Kidney (tissue), 14 donors: ENCODE results near the gene FAM107B. TPM values are rescaled to one million over a fixed set of nuclear protein-coding genes. Genes with fewer than 3 reads are reported as not detected.

Experiments used
- DNase-seq, 5 donors: peaks; one replicate each; pipeline ENCODE4 v3.0.0-alpha.2; 2013 to 2020
- FAIRE-seq: peaks from 2 replicates; lab custom pipeline; 2012; peaks lifted over from hg19 to GRCh38; lab: Jason Lieb, UNC
- H3K27ac ChIP-seq, 2 donors: one replicate each; pipeline ENCODE4 v1.7.0; 2013; ENCODE audit warnings: low read depth in 2 of 2, low read length in 2 of 2, inconsistent platforms in 1 of 2
- H3K27me3 ChIP-seq: one replicate; pipeline ENCODE4 v1.7.1; 2013; ENCODE audit warnings: low read length, inconsistent platforms; ENCODE audit not compliant: control insufficient read depth, insufficient read depth
- H3K36me3 ChIP-seq, 3 donors: one replicate each; pipeline versions ENCODE4 v1.7.0 to v1.7.1; 2013; ENCODE audit warnings: low read length in 3 of 3, control low read depth in 1 of 3, inconsistent platforms in 1 of 3; ENCODE audit not compliant: insufficient read depth in 3 of 3, control insufficient read depth in 2 of 3
- H3K4me1 ChIP-seq, 3 donors: one replicate each; pipeline versions ENCODE4 v1.7.0 to v1.7.1; 2013; ENCODE audit warnings: low read length in 3 of 3, inconsistent platforms in 1 of 3, low read depth in 1 of 3; ENCODE audit not compliant: control insufficient read depth in 2 of 3, insufficient read depth in 2 of 3
- H3K4me3 ChIP-seq, 3 donors: one replicate each; pipeline versions ENCODE4 v1.7.0 to v1.8.1; 2013; ENCODE audit warnings: low read length in 3 of 3, control low read depth in 1 of 3, inconsistent platforms in 1 of 3
- H3K9ac ChIP-seq, 3 donors: one replicate each; pipeline versions ENCODE4 v1.7.0 to v1.7.1; 2013; ENCODE audit warnings: low read length in 3 of 3, control low read depth in 1 of 3, inconsistent platforms in 1 of 3
- H3K9me3 ChIP-seq, 3 donors: one replicate each; pipeline versions ENCODE4 v1.7.0 to v1.7.1; 2013; ENCODE audit warnings: low read length in 3 of 3, control low read depth in 1 of 3, inconsistent platforms in 1 of 3; ENCODE audit not compliant: control insufficient read depth in 2 of 3, insufficient read depth in 1 of 3
- CTCF ChIP-seq: IDR thresholded peaks from 3 replicates; pipeline ENCODE4 v1.5.1; 2012; ENCODE audit warnings: mild to moderate bottlenecking, moderate library complexity, borderline replicate concordance; ENCODE audit not compliant: insufficient read depth; ENCODE audit errors: extremely low read depth
- intact Hi-C: fragments of 100-400 bp; cut with DNase I; formaldehyde crosslinking; loops from one replicate; pipeline ENCODE4 v1.11.1; 2022
- polyA plus RNA-seq: library from polyadenylated mRNA; stranded (reverse); fragments of 350-450 nt; fragmentation: Illumina TruSeq; extraction: RNeasy Lipid Tissue Mini Kit (QIAGEN cat#74804); gene quantifications from one replicate; pipeline ENCODE4 v1.2.3, GENCODE V29; 2014; ENCODE audit warnings: low read depth, low replicate concordance; ENCODE audit not compliant: insufficient read depth
- total RNA-seq: library from RNA; stranded (reverse); fragmentation: NEBNext Ultra II Directional; extraction: Animal tissue kit (Norgen Biotek cat#: 25700); gene quantifications from one replicate; pipeline ENCODE4 v1.2.1, GENCODE V29; 2021
- donor health status: control.
- donor health status: control.
- donor health status: control.
- donor health status: control.
- donor health status: control.
- donor health status: DM: yes; HTN: yes; CAD: no.
- donor health status: Normal renal cell carcinoma (clear cell type).

The FAM107B gene
- total and polyA plus RNA-seq, 2 donors from 2014 or later = 105 to 122 TPM

- no peak for TF ChIP-seq CTCF
- Histone ChIP-seq H3K9ac (no peak overlapping the region), H3K27ac (no peak overlapping the region), H3K27me3 (no peaks in the 10 kb centered on the region), H3K4me3 (no peak overlapping the region), H3K4me1 (peaks cover 0 to 13% (median under 1%) of the 10 kb centered on the region in 3 donors), H3K36me3 (no peaks in the 10 kb centered on the region), H3K9me3 (no peaks in the 10 kb centered on the region)
- DNase-seq (no peak), FAIRE-seq (no peak)
- intact Hi-C loops = no loop called here
Measured at GRCh38 chr10:14742382-14742781, 32.3 kb downstream of the FAM107B start.

GRCh38 chr10:14740684-14741247, 33.9 kb downstream of the FAM107B start:
- peak overlapping the region in 1 of 2 donors; percentile 66 for H3K27ac ChIP-seq

GRCh38 chr10:14737808-14738545, 36.7 kb downstream of the FAM107B start:
- no peak for FAIRE-seq
- TF ChIP-seq CTCF = no peak
- H3K9ac ChIP-seq = no peak overlapping the region
- no peaks in the 10 kb centered on the region for H3K27me3 ChIP-seq
- no peaks in the 10 kb centered on the region for H3K9me3 ChIP-seq
- intact Hi-C loops = no loop called here
- H3K4me3 ChIP-seq = no peak overlapping the region
- no peaks in the 10 kb centered on the region for H3K36me3 ChIP-seq
- DNase-seq = no peak
- peaks cover 0 to 20% (median 9%) of the 10 kb centered on the region in 3 donors for H3K4me1 ChIP-seq
- H3K27ac ChIP-seq = peak overlapping the region; percentile 15 to 70

More at GRCh38 chr10:14740684-14741247, 33.9 kb downstream of the FAM107B start:
- no peak for FAIRE-seq
- H3K36me3 ChIP-seq = no peaks in the 10 kb centered on the region
- no peak overlapping the region for H3K4me3 ChIP-seq
- H3K9me3 ChIP-seq = no peaks in the 10 kb centered on the region
- H3K4me1 ChIP-seq = peaks cover 0 to 20% (median 9%) of the 10 kb centered on the region in 3 donors
- H3K9ac ChIP-seq = no peak overlapping the region
- TF ChIP-seq CTCF = no peak
- no peak for DNase-seq
- no peaks in the 10 kb centered on the region for H3K27me3 ChIP-seq
- intact Hi-C loops = no loop called here
